B cell (primary cell): ENCODE data around the gene GGCT. TPM values are rescaled to one million over a fixed set of nuclear protein-coding genes. Genes with fewer than 3 reads are reported as not detected.

Source experiments
- ATAC-seq: fragments of 200-7000 bp; cut with Tn5 transposase; one replicate; pipeline ENCODE4 v1.10.0; 2021; ENCODE audit warnings: low read depth, mild to moderate bottlenecking, moderate number of reproducible peaks, moderate library complexity
- CTCF ChIA-PET: fragments of 350-600 bp; sonication (Branson Sonifier 250); formaldehyde crosslinking; loops from one replicate; lab custom pipeline; 2021; ENCODE audit warnings: antibody characterized with exemption, inconsistent platforms; lab: Charles Lee
- POLR2A ChIA-PET: fragments of 350-600 bp; sonication (Branson Sonifier 250); formaldehyde crosslinking; loops from one replicate; lab custom pipeline; 2021; ENCODE audit warnings: antibody characterized with exemption; lab: Charles Lee
- DNase-seq: peaks from one replicate; pipeline ENCODE4 v3.0.0; 2013
- H2AFZ ChIP-seq: 2 replicates; pipeline ENCODE4 v1.6.1; 2012; ENCODE audit warnings: mild to moderate bottlenecking, low read depth, low read length; ENCODE audit not compliant: insufficient read depth, poor library complexity, severe bottlenecking
- H3K27ac ChIP-seq, 2 donors: 1 replicate in 1 of 2; 2 replicates in 1 of 2; pipeline ENCODE4 v1.5.1; 2012 to 2013; ENCODE audit warnings: low read length in 2 of 2, mild to moderate bottlenecking in 2 of 2, moderate library complexity in 1 of 2
- H3K27me3 ChIP-seq, 4 experiments: fragments of 200-600 bp in 1 of 4; sonication (generic) in 1 of 4; replicated peaks in 1 of 4; 1 replicate in 2 of 4; 2 replicates in 2 of 4; pipeline versions ENCODE4 v1.6.1 to v1.7.0; 2013 to 2016; ENCODE audit warnings: low read length in 3 of 4, mild to moderate bottlenecking in 2 of 4, mixed read lengths in 1 of 4, moderate library complexity in 1 of 4; ENCODE audit not compliant: insufficient read depth in 4 of 4, control insufficient read depth in 3 of 4; ENCODE audit errors: control extremely low read depth in 1 of 4
- H3K36me3 ChIP-seq, 2 experiments: replicated peaks in 1 of 2; 1 replicate in 1 of 2; 2 replicates in 1 of 2; pipeline versions ENCODE4 v1.6.1 to v1.7.1; 2013; ENCODE audit warnings: low read length in 1 of 2; ENCODE audit not compliant: insufficient read depth in 2 of 2, control insufficient read depth in 1 of 2; ENCODE audit errors: control extremely low read depth in 1 of 2, extremely low read depth in 1 of 2
- H3K4me1 ChIP-seq, 2 donors: fragments of 200-600 bp in 1 of 2; sonication (generic) in 1 of 2; 1 replicate in 1 of 2; 2 replicates in 1 of 2; pipeline versions ENCODE4 v1.5.1 to v1.6.1; 2013 to 2017; ENCODE audit warnings: low read length in 2 of 2; ENCODE audit not compliant: control insufficient read depth in 2 of 2, insufficient read depth in 2 of 2
- H3K4me2 ChIP-seq: replicated peaks from 2 replicates; pipeline ENCODE3; 2012; ENCODE audit warnings: mild to moderate bottlenecking, low read depth, low read length; ENCODE audit not compliant: poor library complexity, severe bottlenecking
- H3K4me3 ChIP-seq, 5 experiments: fragments of 200-600 bp in 1 of 5; sonication (generic) in 1 of 5; 1 replicate in 3 of 5; 2 replicates in 2 of 5; pipeline versions ENCODE4 v1.5.1 to v1.7.0; 2011 to 2016; ENCODE audit warnings: low read length in 4 of 5, mild to moderate bottlenecking in 4 of 5, low read depth in 2 of 5, control low read depth in 1 of 5, moderate library complexity in 1 of 5; ENCODE audit not compliant: insufficient read depth in 1 of 5; ENCODE audit errors: control extremely low read depth in 1 of 5, extremely low read depth in 1 of 5
- H3K79me2 ChIP-seq: fragments of 200-600 bp; sonication (generic); one replicate; pipeline ENCODE4 v1.6.0; 2016; ENCODE audit warnings: low read length; ENCODE audit not compliant: control insufficient read depth, insufficient read depth
- H3K9ac ChIP-seq: fragments of 200-600 bp; sonication (generic); 2 replicates; pipeline ENCODE4 v1.6.1; 2017; ENCODE audit warnings: mild to moderate bottlenecking, low read length, moderate library complexity
- H3K9me3 ChIP-seq, 3 donors: one replicate each; pipeline versions ENCODE4 v1.6.1 to v1.7.1; 2013; ENCODE audit warnings: low read length in 2 of 3; ENCODE audit not compliant: control insufficient read depth in 2 of 3, insufficient read depth in 1 of 3; ENCODE audit errors: control extremely low read depth in 1 of 3
- H4K20me1 ChIP-seq: 2 replicates; pipeline ENCODE4 v1.6.0; 2012; ENCODE audit warnings: mild to moderate bottlenecking, low read length; ENCODE audit not compliant: insufficient read depth, control insufficient read depth, poor library complexity, severe bottlenecking
- H3K27ac Mint-ChIP-seq: one replicate; pipeline ENCODE4 v1.8.0; 2021; ENCODE audit warnings: mixed read lengths
- H3K27me3 Mint-ChIP-seq: one replicate; pipeline ENCODE4 v1.8.0; 2021; ENCODE audit warnings: mixed read lengths
- H3K4me1 Mint-ChIP-seq: one replicate; pipeline ENCODE4 v1.8.0; 2021; ENCODE audit warnings: mixed read lengths
- H3K4me3 Mint-ChIP-seq: one replicate; pipeline ENCODE4 v1.8.0; 2021; ENCODE audit warnings: mixed read lengths
- H3K9me3 Mint-ChIP-seq: one replicate; pipeline ENCODE4 v1.8.0; 2022; ENCODE audit warnings: mixed read lengths; ENCODE audit not compliant: insufficient read depth
- CTCF ChIP-seq: fragments of 200-600 bp; IDR thresholded peaks from one replicate; pipeline ENCODE4 v1.8.0; 2022; ENCODE audit warnings: antibody characterized with exemption, mild to moderate bottlenecking
- EZH2 ChIP-seq: IDR thresholded peaks from 2 replicates; pipeline ENCODE4 v1.6.1; 2012; ENCODE audit warnings: borderline replicate concordance, low read depth, mild to moderate bottlenecking, moderate library complexity, low read length; ENCODE audit not compliant: insufficient read depth, poor library complexity, severe bottlenecking
- WGBS: methylation state at CpG from one replicate; pipeline ENCODE4 v1.1.5; 2013; ENCODE audit warnings: missing lambda C conversion rate; ENCODE audit not compliant: insufficient coverage; 5-methylcytosine and 5-hydroxymethylcytosine counted together
- intact Hi-C: fragments of 100-400 bp; cut with micrococcal nuclease; formaldehyde crosslinking; loops from one replicate; pipeline ENCODE4 v1.10.0; 2022
- polyA plus RNA-seq: library from polyadenylated mRNA; depleted of rRNA; stranded (reverse); fragments of >200 nt; gene quantifications from 2 replicates; pipeline ENCODE4 v1.2.3, GENCODE V29; 2012
- total RNA-seq, 2 donors: library from RNA; stranded (reverse); fragments of 120-200 nt in 1 of 2; gene quantifications; 1 replicate in 1 of 2; 2 replicates in 1 of 2; pipeline versions ENCODE4 v1.2.3 to v1.2.4, GENCODE V29; 2013 to 2022

The GGCT gene
- total and polyA plus RNA-seq, 2 donors (not counting 1 experiment from before 2014, with no cell fraction given), result 8.1 to 12.5 TPM

GRCh38 chr7:30548845-30549244, 44.2 kb upstream of the GGCT start:
- DNase-seq, result peak; percentile 40
- no peak overlapping the region for H3K27ac Mint-ChIP-seq
- H3K9me3 Mint-ChIP-seq, result no peaks in the 10 kb centered on the region
- Histone ChIP-seq H3K9me3 (no peaks in the 10 kb centered on the region), H4K20me1 (no peaks in the 10 kb centered on the region), H3K27ac (no peak overlapping the region), H3K4me3 (no peak overlapping the region), H2AFZ (no peak overlapping the region), H3K4me1 (peaks cover 3 to 4% of the 10 kb centered on the region in 2 donors), H3K79me2 (no peaks in the 10 kb centered on the region), H3K27me3 (no peaks in the 10 kb centered on the region), H3K9ac (no peak overlapping the region), H3K36me3 (peaks cover 4 to 8% of the 10 kb centered on the region in 2 experiments), H3K4me2 (no peak overlapping the region)
- no peak overlapping the region for H3K4me3 Mint-ChIP-seq
- intact Hi-C loops, result loop anchor here (1.0 kb wide), 1 partner anchor 15 kb away; no protein-coding TSS in a partner anchor
- WGBS, result 73% methylated on average over 4 of the region's 6 CpGs
- H3K4me1 Mint-ChIP-seq, result peaks cover 5% of the 10 kb centered on the region
- CTCF ChIA-PET, result interaction anchor here (0.8 to 3.2 kb wide), 12 partner anchors 8 to 385 kb away, joined by 3 to 30 read pairs (median 4); no protein-coding TSS in a partner anchor
- peak; percentile 45 for ATAC-seq
- TF ChIP-seq CTCF (peak; percentile 88), EZH2 (no peak)
- POLR2A ChIA-PET, result no interaction called here
- H3K27me3 Mint-ChIP-seq, result no peaks in the 10 kb centered on the region

GRCh38 chr7:30546596-30546995, 42.0 kb upstream of the GGCT start:
- Histone ChIP-seq H2AFZ (no peak overlapping the region), H3K36me3 (peaks cover 5 to 8% of the 10 kb centered on the region in 2 experiments), H3K79me2 (no peaks in the 10 kb centered on the region), H3K27me3 (no peaks in the 10 kb centered on the region), H3K4me2 (no peak overlapping the region), H3K9me3 (no peaks in the 10 kb centered on the region), H3K4me3 (no peak overlapping the region), H3K9ac (no peak overlapping the region), H3K4me1 (peaks cover 3 to 4% of the 10 kb centered on the region in 2 donors), H4K20me1 (no peaks in the 10 kb centered on the region), H3K27ac (no peak overlapping the region)
- ATAC-seq (no peak), DNase-seq (no peak)
- Mint-ChIP-seq H3K27ac (no peak overlapping the region), H3K4me1 (peaks cover 5% of the 10 kb centered on the region), H3K4me3 (no peak overlapping the region), H3K27me3 (no peaks in the 10 kb centered on the region), H3K9me3 (no peaks in the 10 kb centered on the region)
- TF ChIP-seq CTCF (no peak), EZH2 (no peak)
- 100% methylated on average over 4 of the region's 4 CpGs for WGBS
- ChIA-PET POLR2A (no interaction called here), CTCF (interaction anchor here (0.6 to 2.2 kb wide), 5 partner anchors 10 to 471 kb away, joined by 3 to 17 read pairs (median 3); no protein-coding TSS in a partner anchor)
- intact Hi-C loops, result no loop called here
